Esophagus muscularis mucosa (tissue), 3 donors: ENCODE results near the gene LTV1.

Experiments
- CTCF ChIP-seq, 3 experiments: fragments of 200-600 bp in 2 of 3; fragments of 450-650 bp in 1 of 3; sonication (generic) in 2 of 3; IDR thresholded peaks; one replicate each; pipeline ENCODE4 v1.5.1; 2017 to 2019; ENCODE audit warnings: antibody characterized with exemption in 3 of 3, mild to moderate bottlenecking in 2 of 3, moderate library complexity in 1 of 3
- POLR2A ChIP-seq: fragments of 450-650 bp; IDR thresholded peaks from one replicate; pipeline ENCODE4 v1.6.1; 2017; ENCODE audit warnings: antibody characterized with exemption, moderate library complexity, mild to moderate bottlenecking, low read depth

GRCh38 chr6:143836150-143836549 lies 7.0 kb upstream of the LTV1 start:
- no peak for TF ChIP-seq CTCF (IDR thresholded peaks at IDR 0.05)
- TF ChIP-seq POLR2A: no peak
